Transverse colon (tissue), 4 donors: ENCODE results near the gene MVD.

Experiments used
- EP300 ChIP-seq: sonication (generic); formaldehyde crosslinking; IDR thresholded peaks from one replicate; pipeline ENCODE4 v1.6.1; 2017; ENCODE audit warnings: antibody characterized with exemption, low read depth
- POLR2AphosphoS5 ChIP-seq, 3 donors: sonication (generic); formaldehyde crosslinking; IDR thresholded peaks; one replicate each; pipeline ENCODE4 v1.6.1; 2016; ENCODE audit warnings: antibody characterized with exemption in 3 of 3
- TF ChIP-seq, protein P1 (sequence below), 5 experiments: fragments of 200-600 bp in 3 of 5; fragments of 450-650 bp in 2 of 5; sonication (generic) in 3 of 5; IDR thresholded peaks; 1 replicate in 2 of 5; 2 replicates in 3 of 5; pipeline ENCODE4 v1.5.1; 2016 to 2017; ENCODE audit warnings: antibody characterized with exemption in 5 of 5, inconsistent platforms in 3 of 5, mild to moderate bottlenecking in 2 of 5, moderate library complexity in 1 of 5

DNA sequence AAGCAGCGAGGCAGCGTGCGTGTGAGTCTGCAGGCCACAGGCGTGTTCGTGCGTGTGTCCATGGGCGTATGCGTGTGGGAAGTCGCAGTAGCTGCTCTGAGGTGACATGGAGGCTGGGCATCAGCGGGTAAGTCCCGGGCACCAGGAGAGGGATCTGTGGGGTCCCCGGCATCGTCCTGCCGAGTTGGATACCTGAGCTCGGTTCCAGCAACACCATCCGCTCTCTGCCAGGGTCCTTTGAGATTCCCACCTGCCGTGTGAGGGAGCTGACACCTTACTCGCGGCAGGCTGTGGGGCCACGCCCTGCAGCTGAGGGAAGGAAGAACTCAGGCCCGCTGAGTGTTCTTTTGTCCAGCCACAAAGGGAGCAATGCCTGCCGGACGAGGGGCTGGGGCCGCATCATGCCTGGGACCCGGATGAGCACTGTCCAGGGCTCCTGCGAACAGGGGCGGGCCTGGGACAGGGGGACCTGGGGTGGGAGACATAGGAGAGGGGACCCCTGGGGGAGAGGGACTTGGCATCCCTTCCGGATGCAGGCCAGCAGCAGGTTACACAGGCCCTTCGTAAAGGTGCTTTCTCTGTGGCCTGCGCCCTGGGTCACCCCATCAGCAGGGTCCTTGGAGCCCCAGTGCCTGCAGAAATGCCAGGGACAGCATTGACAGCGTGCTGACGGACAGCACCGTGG is 28.4 kb upstream of the MVD start:
- TF ChIP-seq, protein P1, sequence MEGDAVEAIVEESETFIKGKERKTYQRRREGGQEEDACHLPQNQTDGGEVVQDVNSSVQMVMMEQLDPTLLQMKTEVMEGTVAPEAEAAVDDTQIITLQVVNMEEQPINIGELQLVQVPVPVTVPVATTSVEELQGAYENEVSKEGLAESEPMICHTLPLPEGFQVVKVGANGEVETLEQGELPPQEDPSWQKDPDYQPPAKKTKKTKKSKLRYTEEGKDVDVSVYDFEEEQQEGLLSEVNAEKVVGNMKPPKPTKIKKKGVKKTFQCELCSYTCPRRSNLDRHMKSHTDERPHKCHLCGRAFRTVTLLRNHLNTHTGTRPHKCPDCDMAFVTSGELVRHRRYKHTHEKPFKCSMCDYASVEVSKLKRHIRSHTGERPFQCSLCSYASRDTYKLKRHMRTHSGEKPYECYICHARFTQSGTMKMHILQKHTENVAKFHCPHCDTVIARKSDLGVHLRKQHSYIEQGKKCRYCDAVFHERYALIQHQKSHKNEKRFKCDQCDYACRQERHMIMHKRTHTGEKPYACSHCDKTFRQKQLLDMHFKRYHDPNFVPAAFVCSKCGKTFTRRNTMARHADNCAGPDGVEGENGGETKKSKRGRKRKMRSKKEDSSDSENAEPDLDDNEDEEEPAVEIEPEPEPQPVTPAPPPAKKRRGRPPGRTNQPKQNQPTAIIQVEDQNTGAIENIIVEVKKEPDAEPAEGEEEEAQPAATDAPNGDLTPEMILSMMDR (IDR thresholded peaks at IDR 0.05), result no peak
- TF ChIP-seq POLR2AphosphoS5 (IDR thresholded peaks at IDR 0.05) (no peak), EP300 (no peak)
